NCI-H82 (cell line): ENCODE results near the gene MTFMT.
A peak's percentile ranks its signal among the peaks of the same experiment; 100 is the strongest.
"Not testable (repeated sequence)": the region's sequence is repeated elsewhere in the genome, so short reads cannot be mapped to it uniquely, and the experiment has no call there.

Source experiments
- DNase-seq: peaks from one replicate; lab custom pipeline; 2025; lab: John Stamatoyannopoulos, UW

MTFMT gene

GRCh38 chr15:65060641-65061397 lies 31.4 kb upstream of the MTFMT start:
- no peak for DNase-seq

- DNase-seq = no peak
These were observed 30.6 kb upstream of the MTFMT start for GRCh38 chr15:65059931-65060596.

- no peak for DNase-seq
These were observed 29.9 kb upstream of the MTFMT start for GRCh38 chr15:65059369-65059750.

GRCh38 chr15:65058394-65059368 lies 29.2 kb upstream of the MTFMT start:
- DNase-seq = no peak

GRCh38 chr15:65057549-65057940 lies 28.1 kb upstream of the MTFMT start:
- DNase-seq = no peak

- DNase-seq = no peak
These were observed 27.6 kb upstream of the MTFMT start for GRCh38 chr15:65056868-65057548.

GRCh38 chr15:65056106-65056505 lies 26.7 kb upstream of the MTFMT start:
- no peak for DNase-seq

- DNase-seq = no peak
These were observed 25.9 kb upstream of the MTFMT start for GRCh38 chr15:65055201-65055870.

GRCh38 chr15:65054333-65055200 lies 25.1 kb upstream of the MTFMT start:
- DNase-seq = peak; percentile 88

- no peak for DNase-seq
These were observed 23.5 kb upstream of the MTFMT start for GRCh38 chr15:65052956-65053355.

- DNase-seq = no peak
These were observed 21.8 kb upstream of the MTFMT start for GRCh38 chr15:65051266-65051665.

GRCh38 chr15:65050270-65050669 lies 20.8 kb upstream of the MTFMT start:
- no peak for DNase-seq

GRCh38 chr15:65049418-65049840 lies 20.0 kb upstream of the MTFMT start:
- DNase-seq = peak; percentile 99

- no peak for DNase-seq
These were observed 18.8 kb upstream of the MTFMT start for GRCh38 chr15:65048241-65048640.

- DNase-seq = peak; percentile 74
These were observed 15.5 kb upstream of the MTFMT start, which contains the start of gene SLC51B for GRCh38 chr15:65044724-65045481. Gene SLC51B (plus strand): TSS chr15:65045387. CDS start chr15:65050005, 4,618 bp downstream.

GRCh38 chr15:65044218-65044617 lies 14.8 kb upstream of the MTFMT start:
- not testable (repeated sequence) for DNase-seq

GRCh38 chr15:65042776-65043327 lies 13.4 kb upstream of the MTFMT start:
- no peak for DNase-seq

- no peak for DNase-seq
These were observed 12.3 kb upstream of the MTFMT start for GRCh38 chr15:65041787-65042186.

GRCh38 chr15:65040461-65040860 lies 11.0 kb upstream of the MTFMT start:
- DNase-seq = no peak
